Esophagus muscularis mucosa (tissue), 3 donors: ENCODE results near the gene LRRC47.

Source experiments
- CTCF ChIP-seq, 3 experiments: fragments of 200-600 bp in 2 of 3; fragments of 450-650 bp in 1 of 3; sonication (generic) in 2 of 3; IDR thresholded peaks; one replicate each; pipeline ENCODE4 v1.5.1; 2017 to 2019; ENCODE audit warnings: antibody characterized with exemption in 3 of 3, mild to moderate bottlenecking in 2 of 3, moderate library complexity in 1 of 3
- POLR2AphosphoS5 ChIP-seq, 2 donors: sonication (generic); formaldehyde crosslinking; IDR thresholded peaks; one replicate each; pipeline ENCODE4 v1.6.1; 2017; ENCODE audit warnings: antibody characterized with exemption in 2 of 2

GRCh38 chr1:3790500-3790923 is 5.8 kb downstream of the LRRC47 start:
- no peak for TF ChIP-seq CTCF (IDR thresholded peaks at IDR 0.05)
- no peak for TF ChIP-seq POLR2AphosphoS5 (IDR thresholded peaks at IDR 0.05)
